Stimulated activated memory B cell treated with anti-CD40 and anti-IgM and Interleukin-4, amounts not matched to agents 10 μg/mL and 1 μg/mL and 100 μg/mL, for 72 hours (primary cell): ENCODE measurements around the gene RBM4.
"Not testable (repeated sequence)": the region's sequence is repeated elsewhere in the genome, so short reads cannot be mapped to it uniquely, and the experiment has no call there.

Experiments used
- ATAC-seq: fragments of 150-1000 bp; cut with Tn5 transposase; 2 replicates; pipeline ENCODE4 v1.10.0; 2021
- H3K27ac Mint-ChIP-seq: one replicate; pipeline ENCODE4 v1.8.0; 2022; ENCODE audit warnings: mild to moderate bottlenecking, mixed read lengths
- H3K27me3 Mint-ChIP-seq: one replicate; pipeline ENCODE4 v1.8.0; 2022; ENCODE audit warnings: mixed read lengths
- H3K36me3 Mint-ChIP-seq: one replicate; pipeline ENCODE4 v1.8.0; 2022; ENCODE audit warnings: mixed read lengths
- H3K4me1 Mint-ChIP-seq: one replicate; pipeline ENCODE4 v1.8.0; 2022; ENCODE audit warnings: mixed read lengths
- H3K4me3 Mint-ChIP-seq: one replicate; pipeline ENCODE4 v1.8.0; 2022; ENCODE audit warnings: mild to moderate bottlenecking, moderate library complexity, mixed read lengths
- H3K9me3 Mint-ChIP-seq: one replicate; pipeline ENCODE4 v1.8.0; 2022; ENCODE audit warnings: mixed read lengths

Gene RBM4

DNA sequence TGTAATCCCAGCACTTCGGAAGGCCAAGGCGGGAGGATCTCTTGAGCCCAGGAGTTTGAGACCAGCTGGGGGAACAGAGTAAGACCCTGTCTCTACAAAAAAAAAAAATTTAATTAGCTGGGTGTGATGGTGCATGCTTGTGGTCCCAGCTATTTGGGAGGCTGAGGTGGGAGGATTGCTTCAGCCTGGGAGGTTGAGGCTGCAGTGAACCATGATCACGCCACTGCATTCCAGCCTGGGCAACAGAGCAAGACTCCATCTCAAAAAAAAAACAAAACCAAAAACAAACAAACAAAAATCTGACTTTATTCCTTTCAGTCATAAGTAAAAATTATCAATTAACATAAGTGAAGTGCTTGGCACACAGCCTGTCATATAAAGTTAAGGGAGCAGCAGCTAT, 31.9 kb upstream of the RBM4 start:
- ATAC-seq, H3K27me3 Mint-ChIP-seq, H3K9me3 Mint-ChIP-seq, H3K4me3 Mint-ChIP-seq: not testable (repeated sequence)
- H3K36me3 Mint-ChIP-seq, result peaks cover 29% of the 10 kb centered on the region
- H3K27ac Mint-ChIP-seq, result peak overlapping the region; percentile 95
- H3K4me1 Mint-ChIP-seq, result peaks cover 39% of the 10 kb centered on the region

DNA sequence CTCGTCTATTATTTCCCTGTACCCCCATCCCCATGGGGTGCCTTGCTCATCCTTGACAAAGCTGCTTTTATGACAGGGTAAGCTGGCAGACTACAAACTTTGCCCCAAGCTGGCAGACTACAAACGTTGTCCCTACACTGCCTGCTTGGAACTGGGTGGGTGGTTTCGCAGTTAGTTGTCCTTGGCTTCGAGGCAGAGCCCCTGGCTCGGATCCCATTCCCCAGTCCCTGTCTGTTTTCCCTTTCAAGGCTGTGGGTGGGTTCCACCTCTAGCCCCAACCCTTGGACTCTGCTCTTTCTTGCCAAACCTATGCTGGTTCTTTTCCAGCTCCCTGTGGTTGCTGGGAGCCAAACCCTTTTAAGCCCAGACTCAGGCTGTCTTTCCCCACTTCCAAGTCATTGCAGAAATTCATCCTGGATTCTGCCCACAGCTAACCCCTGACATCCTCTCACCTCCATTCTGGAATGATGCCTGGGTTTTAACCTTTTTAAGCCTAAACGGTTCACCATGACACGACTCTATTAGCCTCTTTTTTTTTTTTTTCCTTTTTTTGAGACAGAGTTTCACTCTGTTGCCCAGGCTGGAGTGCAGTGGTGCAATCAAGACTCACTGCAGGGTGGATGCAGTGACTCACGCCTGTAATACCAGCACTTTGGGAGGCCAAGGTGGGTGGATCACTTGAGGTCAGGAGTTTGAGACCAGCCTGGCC, 31.2 kb upstream of the RBM4 start:
- Mint-ChIP-seq H3K9me3 (no peaks in the 10 kb centered on the region), H3K27ac (peak overlapping the region; percentile 95), H3K4me1 (peaks cover 46% of the 10 kb centered on the region), H3K4me3 (no peak overlapping the region), H3K36me3 (peaks cover 26% of the 10 kb centered on the region), H3K27me3 (no peaks in the 10 kb centered on the region)
- ATAC-seq, result no peak

DNA sequence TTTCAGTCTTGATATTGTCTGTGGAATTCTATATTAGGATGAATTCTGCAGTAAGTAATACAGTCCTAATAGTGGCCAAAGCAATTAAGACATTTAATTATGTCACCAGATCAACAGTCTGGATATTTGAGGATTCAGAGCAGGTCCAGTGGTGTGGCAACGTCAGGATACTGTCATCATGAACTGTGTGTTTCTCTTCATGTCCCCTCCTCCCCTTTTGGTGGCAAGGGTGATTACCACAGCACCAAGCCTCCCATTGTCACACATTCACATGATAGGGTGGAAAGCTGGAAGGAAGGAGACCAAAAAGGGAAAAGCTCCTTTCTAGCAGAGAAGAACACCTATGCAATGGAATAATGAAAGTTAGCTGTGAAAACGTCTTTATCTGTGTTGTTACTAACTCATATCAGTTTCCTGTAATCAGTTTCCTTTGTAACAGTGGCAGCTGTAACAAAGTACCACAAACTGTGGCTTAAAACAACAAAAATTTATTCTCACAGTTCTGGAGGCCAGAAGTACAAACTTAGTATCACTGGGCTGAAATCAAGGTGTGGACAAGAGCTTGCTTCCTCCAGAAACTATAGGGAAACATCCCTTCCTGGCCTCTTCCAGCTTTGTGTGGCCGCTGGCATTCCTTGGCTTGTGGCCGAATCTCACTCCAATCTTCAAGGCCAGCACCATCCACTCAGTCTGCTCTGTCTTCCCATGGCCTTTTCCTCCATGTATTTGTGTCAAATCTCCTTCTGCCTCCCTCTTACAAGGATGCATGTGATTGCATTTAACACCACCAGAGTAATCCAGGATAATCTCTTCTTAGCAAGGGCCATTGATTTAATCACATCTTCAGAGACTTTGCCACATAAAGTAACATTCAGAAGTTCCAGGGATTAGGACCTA, 28.5 kb upstream of the RBM4 start:
- ATAC-seq, result no peak
- Mint-ChIP-seq H3K9me3 (no peaks in the 10 kb centered on the region), H3K4me1 (peaks cover 48% of the 10 kb centered on the region), H3K27ac (peak overlapping the region; percentile 94), H3K36me3 (peaks cover 15% of the 10 kb centered on the region), H3K4me3 (no peak overlapping the region), H3K27me3 (no peaks in the 10 kb centered on the region)

DNA sequence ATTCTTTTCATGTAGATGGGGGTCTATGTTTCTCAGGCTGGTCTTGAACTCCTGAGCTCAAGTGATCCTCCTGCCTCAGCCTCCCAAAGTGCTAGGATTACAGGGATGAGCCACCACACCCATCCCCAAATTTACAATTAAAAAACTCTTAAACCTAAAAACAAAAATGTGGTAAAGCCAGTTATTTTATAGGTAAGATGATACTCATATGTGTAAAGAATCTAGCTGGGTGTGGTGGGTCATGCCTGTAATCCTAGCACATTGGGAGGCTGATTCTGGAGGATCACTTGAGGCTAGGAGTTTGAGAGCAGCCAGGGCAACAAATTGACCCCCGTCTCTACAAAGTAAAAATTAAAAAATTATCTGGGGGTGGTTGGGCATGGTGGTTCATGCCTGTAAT, 26.0 kb upstream of the RBM4 start:
- Mint-ChIP-seq H3K9me3 (no peaks in the 10 kb centered on the region), H3K4me3 (no peak overlapping the region), H3K27me3 (no peaks in the 10 kb centered on the region), H3K36me3 (peaks cover 12% of the 10 kb centered on the region), H3K27ac (peak overlapping the region; percentile 94), H3K4me1 (peaks cover 50% of the 10 kb centered on the region)
- no peak for ATAC-seq

DNA sequence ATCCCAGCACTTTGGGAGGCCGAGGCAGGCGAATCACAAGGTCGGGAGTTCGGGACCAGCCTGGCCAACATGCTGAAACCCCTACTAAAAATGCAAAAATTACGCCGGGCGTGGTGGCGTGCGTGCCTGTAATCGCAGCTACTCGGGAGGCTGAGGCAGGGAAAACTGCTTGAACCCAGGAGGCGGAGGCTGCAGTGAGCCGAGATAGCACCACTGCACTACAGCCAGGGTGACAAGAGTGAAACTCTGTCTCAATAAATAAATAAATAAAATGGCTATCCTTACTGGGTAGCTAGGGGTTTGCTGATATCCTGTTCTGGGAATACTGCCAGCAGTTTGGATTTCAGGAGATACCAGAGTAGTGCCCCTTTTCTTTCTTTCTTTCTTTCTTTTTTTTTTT, 24.4 kb upstream of the RBM4 start:
- Mint-ChIP-seq H3K4me1 (peaks cover 54% of the 10 kb centered on the region), H3K36me3 (peaks cover 27% of the 10 kb centered on the region), H3K9me3 (no peaks in the 10 kb centered on the region), H3K27ac (no peak overlapping the region), H3K4me3 (no peak overlapping the region), H3K27me3 (no peaks in the 10 kb centered on the region)
- ATAC-seq, result no peak

DNA sequence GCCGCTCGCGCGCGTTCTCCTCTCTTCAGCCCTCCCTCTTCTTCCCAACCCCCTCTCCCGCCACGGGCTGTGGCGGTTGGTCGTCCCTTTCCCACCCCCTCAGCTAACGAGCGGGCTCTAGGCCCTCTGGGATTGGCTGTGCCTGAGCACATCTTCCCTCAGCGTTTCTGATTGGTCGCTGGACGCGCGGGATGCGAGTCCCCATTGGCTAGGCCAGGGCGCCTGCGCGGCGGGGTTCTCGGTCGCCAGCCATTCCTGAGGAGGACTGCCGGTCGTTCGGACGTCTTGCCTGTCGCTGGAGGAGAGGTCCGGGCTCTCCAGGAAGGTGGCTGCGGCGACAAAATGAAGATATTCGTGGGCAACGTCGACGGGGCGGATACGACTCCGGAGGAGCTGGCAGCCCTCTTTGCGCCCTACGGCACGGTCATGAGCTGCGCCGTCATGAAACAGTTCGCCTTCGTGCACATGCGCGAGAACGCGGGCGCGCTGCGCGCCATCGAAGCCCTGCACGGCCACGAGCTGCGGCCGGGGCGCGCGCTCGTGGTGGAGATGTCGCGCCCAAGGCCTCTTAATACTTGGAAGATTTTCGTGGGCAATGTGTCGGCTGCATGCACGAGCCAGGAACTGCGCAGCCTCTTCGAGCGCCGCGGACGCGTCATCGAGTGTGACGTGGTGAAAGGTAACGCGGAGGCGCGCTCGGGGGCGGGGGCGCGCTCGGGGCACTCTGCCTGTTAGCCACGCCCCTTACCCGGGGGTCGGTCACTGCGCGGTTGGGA, 21.9 kb upstream of the RBM4 start, which contains the start of gene RBM14:
RBM14 (plus strand) TSS at position 252 of the 776 bp plus-strand sequence; CDS start at position 343, 91 bp downstream.
- Mint-ChIP-seq H3K9me3 (no peaks in the 10 kb centered on the region), H3K27ac (peak within 1 kb of the TSS; percentile 97), H3K27me3 (no peaks in the 10 kb centered on the region), H3K36me3 (peaks cover 29% of the 10 kb centered on the region), H3K4me3 (peak within 1 kb of the TSS; percentile 90), H3K4me1 (peaks cover 53% of the 10 kb centered on the region)
- peak; percentile 97 for ATAC-seq

DNA sequence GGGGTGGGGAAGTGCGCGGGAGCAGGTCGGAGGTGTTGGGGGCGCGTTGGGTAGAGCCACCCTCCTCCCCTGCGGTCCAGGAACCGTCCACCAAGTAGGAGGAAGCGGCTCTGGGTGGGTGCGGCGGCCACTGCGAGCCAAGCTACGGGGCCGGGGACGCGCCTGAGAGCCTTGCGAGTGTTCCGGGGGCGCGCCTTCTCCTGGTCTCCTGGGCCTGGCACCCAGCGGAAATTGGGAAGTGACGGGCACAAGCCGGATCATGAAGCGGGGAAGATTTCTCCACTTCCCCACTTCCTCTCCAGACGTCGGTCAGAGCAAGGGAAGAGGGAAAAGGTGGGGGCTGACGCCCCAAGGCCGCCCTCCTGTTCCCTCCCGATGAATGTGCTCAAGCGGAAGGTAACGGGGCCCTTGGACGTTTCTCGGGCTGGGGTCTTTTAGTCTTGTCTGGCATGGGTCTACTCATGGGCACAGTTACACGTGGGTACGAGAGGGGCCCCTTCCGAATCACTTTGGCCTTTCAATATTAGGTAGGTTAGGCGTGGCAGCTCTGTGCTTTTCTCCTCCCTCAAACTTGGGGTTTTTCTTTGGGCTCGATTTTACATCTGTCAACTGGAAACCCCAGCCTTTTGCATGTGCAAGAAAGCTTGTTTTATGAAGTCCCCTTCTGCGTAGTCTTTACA, 21.2 kb upstream of the RBM4 start:
- H3K36me3 Mint-ChIP-seq, result peaks cover 32% of the 10 kb centered on the region
- peak overlapping the region; percentile 90 for H3K4me3 Mint-ChIP-seq
- H3K27me3 Mint-ChIP-seq, result no peaks in the 10 kb centered on the region
- H3K9me3 Mint-ChIP-seq, result no peaks in the 10 kb centered on the region
- no peak for ATAC-seq
- peak overlapping the region; percentile 97 for H3K27ac Mint-ChIP-seq
- peaks cover 53% of the 10 kb centered on the region for H3K4me1 Mint-ChIP-seq

DNA sequence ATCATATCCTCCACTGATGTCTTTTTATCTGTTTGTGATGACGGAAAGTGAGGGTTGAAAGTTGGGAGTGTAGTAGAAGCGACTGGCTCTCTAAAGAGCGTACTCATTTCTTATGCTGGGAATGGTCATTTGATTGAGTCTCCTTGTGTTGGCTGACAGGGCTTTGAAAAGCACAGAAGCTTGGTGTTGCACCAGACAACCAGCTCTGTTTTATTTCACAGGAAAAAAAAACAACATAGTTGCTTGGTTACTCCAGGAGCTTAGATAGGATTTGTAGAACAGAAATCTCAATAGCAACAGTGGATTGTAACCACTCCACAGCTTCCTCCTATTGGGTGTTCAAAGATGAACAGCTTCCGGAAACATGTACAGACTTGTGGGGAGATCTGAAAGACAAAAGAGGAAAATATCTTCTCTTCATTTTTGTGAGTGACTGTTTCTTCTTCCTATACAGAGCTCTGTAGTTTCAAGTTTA, 19.4 kb upstream of the RBM4 start:
- ATAC-seq, result no peak
- no peaks in the 10 kb centered on the region for H3K27me3 Mint-ChIP-seq
- H3K4me1 Mint-ChIP-seq, result peaks cover 71% of the 10 kb centered on the region
- no peaks in the 10 kb centered on the region for H3K9me3 Mint-ChIP-seq
- peaks cover 46% of the 10 kb centered on the region for H3K36me3 Mint-ChIP-seq
- peak overlapping the region; percentile 97 for H3K27ac Mint-ChIP-seq
- H3K4me3 Mint-ChIP-seq, result peak overlapping the region; percentile 90

DNA sequence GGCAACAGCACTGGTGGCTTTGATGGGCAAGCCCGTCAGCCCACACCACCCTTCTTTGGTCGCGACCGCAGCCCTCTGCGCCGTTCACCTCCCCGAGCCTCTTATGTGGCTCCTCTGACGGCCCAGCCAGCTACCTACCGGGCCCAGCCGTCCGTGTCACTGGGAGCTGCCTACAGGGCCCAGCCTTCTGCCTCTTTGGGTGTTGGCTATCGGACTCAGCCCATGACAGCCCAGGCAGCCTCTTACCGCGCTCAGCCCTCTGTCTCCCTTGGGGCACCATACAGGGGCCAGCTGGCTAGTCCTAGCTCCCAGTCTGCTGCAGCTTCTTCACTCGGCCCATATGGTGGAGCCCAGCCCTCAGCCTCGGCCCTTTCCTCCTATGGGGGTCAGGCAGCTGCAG, 14.1 kb upstream of the RBM4 start:
- no peak overlapping the region for H3K4me3 Mint-ChIP-seq
- peaks cover 94% of the 10 kb centered on the region for H3K4me1 Mint-ChIP-seq
- no peaks in the 10 kb centered on the region for H3K9me3 Mint-ChIP-seq
- no peak overlapping the region for H3K27ac Mint-ChIP-seq
- no peaks in the 10 kb centered on the region for H3K27me3 Mint-ChIP-seq
- peaks cover 62% of the 10 kb centered on the region for H3K36me3 Mint-ChIP-seq
- ATAC-seq, result no peak

DNA sequence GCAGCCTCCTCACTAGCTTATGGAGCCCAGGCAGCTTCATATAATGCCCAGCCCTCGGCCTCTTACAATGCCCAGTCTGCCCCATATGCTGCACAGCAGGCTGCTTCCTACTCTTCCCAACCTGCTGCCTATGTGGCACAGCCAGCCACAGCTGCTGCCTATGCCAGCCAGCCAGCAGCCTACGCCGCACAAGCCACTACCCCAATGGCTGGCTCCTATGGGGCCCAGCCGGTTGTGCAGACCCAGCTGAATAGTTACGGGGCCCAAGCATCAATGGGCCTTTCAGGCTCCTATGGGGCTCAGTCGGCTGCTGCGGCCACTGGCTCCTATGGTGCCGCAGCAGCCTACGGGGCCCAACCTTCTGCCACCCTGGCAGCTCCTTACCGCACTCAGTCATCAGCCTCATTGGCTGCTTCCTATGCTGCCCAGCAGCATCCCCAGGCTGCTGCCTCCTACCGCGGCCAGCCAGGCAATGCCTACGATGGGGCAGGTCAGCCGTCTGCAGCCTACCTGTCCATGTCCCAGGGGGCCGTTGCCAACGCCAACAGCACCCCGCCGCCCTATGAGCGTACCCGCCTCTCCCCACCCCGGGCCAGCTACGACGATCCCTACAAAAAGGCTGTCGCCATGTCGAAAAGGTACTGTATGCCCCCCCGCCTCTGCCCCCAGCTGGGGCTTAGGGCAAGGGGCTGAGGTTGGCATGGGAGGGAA, 13.3 kb upstream of the RBM4 start:
- no peak overlapping the region for H3K4me3 Mint-ChIP-seq
- H3K27me3 Mint-ChIP-seq, result no peaks in the 10 kb centered on the region
- H3K36me3 Mint-ChIP-seq, result peaks cover 67% of the 10 kb centered on the region
- no peak for ATAC-seq
- peaks cover 88% of the 10 kb centered on the region for H3K4me1 Mint-ChIP-seq
- H3K27ac Mint-ChIP-seq, result no peak overlapping the region
- no peaks in the 10 kb centered on the region for H3K9me3 Mint-ChIP-seq

DNA sequence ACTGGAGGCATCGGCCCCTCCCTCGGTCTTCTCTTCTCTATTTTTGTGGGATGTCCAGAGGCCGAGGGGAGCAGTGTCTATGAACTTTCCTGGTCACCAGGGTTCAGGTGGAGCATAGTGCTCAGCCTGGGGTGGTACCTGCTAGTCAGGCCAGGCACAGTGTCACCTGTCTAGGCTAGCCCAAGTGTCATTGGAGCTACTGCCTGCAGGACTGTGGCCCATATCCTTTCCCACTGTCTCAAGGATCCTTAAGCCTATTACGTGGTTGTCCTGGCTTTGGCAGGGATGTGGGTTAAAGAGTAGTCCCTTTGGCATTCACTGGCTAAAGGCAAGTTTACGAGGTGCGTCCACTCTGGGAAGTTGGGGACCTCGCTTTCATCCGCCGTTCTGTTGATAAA, 12.8 kb upstream of the RBM4 start:
- Mint-ChIP-seq H3K4me3 (no peak overlapping the region), H3K36me3 (peaks cover 68% of the 10 kb centered on the region), H3K27me3 (no peaks in the 10 kb centered on the region), H3K27ac (no peak overlapping the region), H3K4me1 (peaks cover 84% of the 10 kb centered on the region), H3K9me3 (no peaks in the 10 kb centered on the region)
- ATAC-seq, result no peak

DNA sequence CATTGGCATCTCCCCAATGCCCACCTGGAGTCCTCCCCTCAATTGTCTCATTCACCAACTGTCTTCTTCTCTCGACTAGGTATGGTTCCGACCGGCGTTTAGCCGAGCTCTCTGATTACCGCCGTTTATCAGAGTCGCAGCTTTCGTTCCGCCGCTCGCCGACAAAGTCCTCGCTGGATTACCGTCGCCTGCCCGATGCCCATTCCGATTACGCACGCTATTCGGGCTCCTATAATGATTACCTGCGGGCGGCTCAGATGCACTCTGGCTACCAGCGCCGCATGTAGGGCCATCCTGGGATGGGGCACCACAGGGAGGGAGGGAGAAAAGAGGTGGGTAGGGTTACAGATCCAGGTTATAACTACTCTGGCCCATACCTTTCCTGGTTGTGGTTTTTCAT, 12.1 kb upstream of the RBM4 start:
- no peak overlapping the region for H3K27ac Mint-ChIP-seq
- H3K9me3 Mint-ChIP-seq, result no peaks in the 10 kb centered on the region
- peaks cover 82% of the 10 kb centered on the region for H3K4me1 Mint-ChIP-seq
- H3K4me3 Mint-ChIP-seq, result no peak overlapping the region
- H3K36me3 Mint-ChIP-seq, result peaks cover 68% of the 10 kb centered on the region
- ATAC-seq, result no peak
- H3K27me3 Mint-ChIP-seq, result no peaks in the 10 kb centered on the region

DNA sequence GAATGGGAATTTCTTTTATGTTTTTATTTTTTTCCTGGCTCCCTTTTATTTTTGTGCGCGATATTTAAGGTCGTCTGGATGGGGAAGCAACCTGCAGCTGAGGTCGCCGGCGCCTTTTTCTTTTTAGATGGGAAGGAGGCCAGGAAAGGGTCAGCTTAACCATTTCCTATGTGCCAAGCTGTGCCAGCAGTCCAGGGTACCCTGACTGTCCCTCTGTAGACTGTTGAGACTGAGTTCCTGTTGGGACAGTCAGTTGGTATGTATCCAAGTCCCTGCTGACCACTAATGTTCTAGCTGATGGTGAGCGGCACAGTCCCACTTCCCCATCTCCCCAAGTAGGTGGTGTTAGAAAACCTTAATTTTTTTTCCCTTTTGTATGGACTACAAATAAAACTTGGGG, 11.6 kb upstream of the RBM4 start:
- H3K4me1 Mint-ChIP-seq, result peaks cover 82% of the 10 kb centered on the region
- no peaks in the 10 kb centered on the region for H3K9me3 Mint-ChIP-seq
- ATAC-seq, result no peak
- no peak overlapping the region for H3K4me3 Mint-ChIP-seq
- peaks cover 68% of the 10 kb centered on the region for H3K36me3 Mint-ChIP-seq
- H3K27me3 Mint-ChIP-seq, result no peaks in the 10 kb centered on the region
- no peak overlapping the region for H3K27ac Mint-ChIP-seq

DNA sequence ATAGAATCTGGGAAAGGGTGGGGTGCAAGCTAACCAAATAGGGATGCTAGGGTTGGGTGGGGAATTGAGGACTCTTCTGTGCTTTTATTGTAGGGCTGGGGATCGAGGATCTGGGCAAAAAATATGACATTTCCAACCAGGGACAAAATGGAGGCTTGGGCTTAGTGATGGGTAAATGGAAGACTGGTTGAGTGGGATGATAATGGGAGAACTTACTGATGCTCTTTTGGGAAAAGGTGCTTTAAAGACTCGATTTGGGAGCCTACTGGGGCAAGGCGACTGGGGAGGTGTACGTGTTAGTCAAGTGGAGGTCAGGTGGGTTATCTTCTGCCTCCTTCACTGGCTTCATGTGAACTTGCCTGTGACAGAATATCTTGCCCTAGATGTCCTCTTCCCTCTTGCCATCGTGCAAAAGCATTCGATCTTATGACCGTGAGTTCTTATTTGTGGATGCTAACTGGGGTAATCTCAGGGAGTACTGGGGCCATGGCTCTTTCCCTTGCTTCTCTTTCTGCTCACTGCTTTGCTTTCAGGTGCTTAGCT, 10.4 kb upstream of the RBM4 start:
- Mint-ChIP-seq H3K4me1 (peaks cover 73% of the 10 kb centered on the region), H3K4me3 (no peak overlapping the region), H3K27me3 (no peaks in the 10 kb centered on the region), H3K27ac (no peak overlapping the region), H3K36me3 (peaks cover 61% of the 10 kb centered on the region), H3K9me3 (no peaks in the 10 kb centered on the region)
- no peak for ATAC-seq
